KBM-7 (cell line): Measurements from ENCODE around the gene SORCS2.

Source experiments
- DNase-seq: peaks from one replicate; pipeline ENCODE4 v3.0.0-alpha.2; 2015
- in situ Hi-C: fragments of 300-500 bp; cut with MboI; formaldehyde crosslinking; loops from 2 replicates; pipeline ENCODE4 v1.14.3; 2020; ENCODE audit warnings: low sequenced_read_pairs, low pct_unique_long_range_greater_than_20kb, mixed read lengths

SORCS2 gene

DNA sequence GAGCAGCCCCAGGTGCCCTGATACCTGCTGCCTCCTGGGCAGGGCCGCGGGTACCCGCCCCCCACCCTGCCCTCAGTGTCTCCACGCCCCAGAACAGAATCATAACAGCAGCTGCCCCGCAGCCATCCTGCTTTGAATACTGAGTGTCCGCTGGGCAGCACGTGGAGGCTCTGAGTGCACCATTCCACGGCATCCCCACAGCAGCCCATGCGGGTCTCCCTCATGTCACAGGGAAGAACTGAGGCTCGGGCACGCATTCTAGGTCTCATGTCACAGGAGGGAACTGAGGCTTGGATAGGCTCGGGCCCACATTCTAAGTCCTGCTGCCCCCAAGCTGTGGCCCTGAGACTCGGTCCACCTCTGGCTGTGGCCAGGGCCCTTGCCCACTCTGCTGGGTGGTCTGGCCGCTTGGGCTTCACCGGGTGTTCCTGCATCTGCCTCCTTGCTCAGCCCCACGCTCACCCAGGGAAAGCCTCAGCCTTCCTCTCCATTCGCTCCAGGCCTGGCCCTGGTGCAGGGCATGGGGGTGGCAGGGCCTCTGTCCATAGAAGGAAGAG is 464.0 kb downstream of the SORCS2 start:
- in situ Hi-C loops = no loop called here
- no peak for DNase-seq

DNA sequence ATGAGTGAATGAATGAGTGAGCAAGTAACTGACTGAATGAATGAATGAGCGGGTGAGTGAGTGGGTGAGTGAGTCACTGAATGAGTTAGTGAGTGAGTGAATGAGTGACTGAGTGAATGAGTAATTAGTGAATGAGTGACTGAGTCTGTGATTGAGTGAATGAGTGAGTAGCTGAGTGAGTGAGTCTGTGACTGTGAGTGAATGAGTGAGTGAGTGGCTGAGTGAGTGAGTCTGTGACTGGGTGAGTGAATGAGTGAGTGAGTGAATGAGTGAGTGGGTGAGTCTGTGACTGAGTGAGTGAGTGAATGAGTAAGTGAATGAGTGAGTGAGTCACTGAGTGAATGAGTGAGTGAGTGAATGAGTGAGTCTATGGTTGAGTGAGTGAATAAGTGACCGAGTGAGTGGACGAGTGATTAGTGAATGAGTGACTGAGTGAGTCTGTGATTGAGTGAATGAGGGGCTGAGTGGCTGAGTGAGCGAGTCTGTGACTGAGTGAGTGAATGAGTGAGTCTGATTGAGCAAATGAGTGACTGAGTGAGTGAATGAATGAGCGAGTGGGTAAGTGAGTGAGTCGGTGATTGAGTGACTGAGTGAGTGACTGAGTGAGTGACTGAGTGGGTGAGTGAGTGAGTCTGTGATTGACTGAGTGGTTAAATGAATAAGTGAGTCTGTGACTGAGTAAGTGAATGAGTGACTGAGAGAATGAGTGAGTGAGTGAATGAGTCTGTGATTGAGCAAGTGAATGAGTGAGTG is 465.4 kb downstream of the SORCS2 start:
- no peak for DNase-seq
- in situ Hi-C loops = no loop called here

DNA sequence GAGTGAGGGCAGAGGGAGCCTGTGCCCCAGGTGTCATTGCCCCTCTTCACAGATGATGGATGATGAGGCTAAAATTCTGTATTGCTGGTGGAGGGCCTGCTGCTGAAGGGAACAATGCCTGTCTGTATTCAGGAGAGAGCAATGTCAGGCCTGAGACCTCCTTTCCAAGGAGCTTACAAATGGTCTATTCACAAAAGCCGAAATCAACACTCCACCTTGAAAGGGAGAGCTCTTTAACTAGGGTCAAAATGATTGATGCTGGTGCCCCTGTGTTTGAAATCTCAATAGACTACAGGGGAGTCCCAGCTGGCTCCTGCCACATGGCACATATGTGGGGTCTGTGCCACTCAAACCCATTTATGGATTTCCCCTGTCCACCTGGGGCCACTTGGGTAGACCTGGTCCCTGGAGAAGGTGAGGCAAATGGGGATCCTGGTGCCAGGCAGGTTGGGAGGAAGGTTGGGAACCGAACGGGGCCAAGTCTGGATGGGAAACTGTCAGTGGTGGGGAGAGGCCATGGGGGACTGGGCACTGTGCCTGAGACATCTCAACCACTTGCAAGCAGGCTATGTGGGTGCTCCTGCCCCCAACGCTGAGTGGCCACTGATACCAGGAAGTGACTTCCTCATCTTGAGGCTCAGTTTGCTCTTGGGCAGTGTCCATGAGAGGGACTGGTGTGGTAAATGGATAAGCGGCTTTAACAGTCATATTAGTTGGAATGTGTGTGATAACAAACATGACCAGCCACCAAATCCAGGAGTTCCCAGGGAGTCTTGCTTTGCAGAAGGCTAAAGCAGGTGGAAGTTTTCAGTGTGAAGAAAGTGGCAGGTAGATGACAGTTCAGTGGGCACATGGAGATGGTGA is 466.2 kb downstream of the SORCS2 start:
- DNase-seq = no peak
- in situ Hi-C loops = no loop called here

DNA sequence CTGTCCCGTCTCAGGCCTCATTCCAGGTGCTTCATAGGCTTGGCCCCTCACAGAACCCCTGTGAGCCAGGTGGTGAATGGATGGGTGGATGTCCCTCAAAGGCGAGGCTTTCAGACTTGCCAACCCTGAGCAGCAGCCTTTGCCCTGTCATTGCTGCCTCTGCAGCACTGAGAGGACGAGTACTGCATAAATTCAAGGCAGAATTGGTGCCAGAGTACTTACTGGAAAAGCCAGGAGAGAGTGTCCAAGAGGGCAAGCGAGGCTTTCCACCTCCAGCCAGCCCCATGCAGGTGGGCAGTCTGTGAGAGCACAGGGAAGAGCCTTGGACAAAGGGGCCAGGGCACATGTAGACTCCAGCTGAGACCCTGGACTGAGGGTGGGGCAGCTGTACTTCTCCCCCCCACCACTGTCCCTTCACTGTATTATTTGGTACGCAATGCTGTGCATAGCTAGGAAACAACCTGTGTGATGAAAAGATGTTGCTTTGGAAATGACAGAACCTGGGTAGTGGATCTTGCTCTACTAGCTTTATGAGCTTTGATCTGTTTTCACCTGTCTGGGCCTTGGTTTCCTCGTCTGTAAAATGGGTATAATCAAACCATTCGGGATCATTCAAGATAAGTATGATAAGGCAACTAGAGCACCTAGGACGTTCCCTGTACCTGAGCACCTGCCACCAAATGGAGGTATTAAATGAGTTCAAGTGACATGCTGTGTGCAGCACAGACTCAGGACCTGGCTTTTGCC is 467.3 kb downstream of the SORCS2 start:
- no peak for DNase-seq
- in situ Hi-C loops = no loop called here

DNA sequence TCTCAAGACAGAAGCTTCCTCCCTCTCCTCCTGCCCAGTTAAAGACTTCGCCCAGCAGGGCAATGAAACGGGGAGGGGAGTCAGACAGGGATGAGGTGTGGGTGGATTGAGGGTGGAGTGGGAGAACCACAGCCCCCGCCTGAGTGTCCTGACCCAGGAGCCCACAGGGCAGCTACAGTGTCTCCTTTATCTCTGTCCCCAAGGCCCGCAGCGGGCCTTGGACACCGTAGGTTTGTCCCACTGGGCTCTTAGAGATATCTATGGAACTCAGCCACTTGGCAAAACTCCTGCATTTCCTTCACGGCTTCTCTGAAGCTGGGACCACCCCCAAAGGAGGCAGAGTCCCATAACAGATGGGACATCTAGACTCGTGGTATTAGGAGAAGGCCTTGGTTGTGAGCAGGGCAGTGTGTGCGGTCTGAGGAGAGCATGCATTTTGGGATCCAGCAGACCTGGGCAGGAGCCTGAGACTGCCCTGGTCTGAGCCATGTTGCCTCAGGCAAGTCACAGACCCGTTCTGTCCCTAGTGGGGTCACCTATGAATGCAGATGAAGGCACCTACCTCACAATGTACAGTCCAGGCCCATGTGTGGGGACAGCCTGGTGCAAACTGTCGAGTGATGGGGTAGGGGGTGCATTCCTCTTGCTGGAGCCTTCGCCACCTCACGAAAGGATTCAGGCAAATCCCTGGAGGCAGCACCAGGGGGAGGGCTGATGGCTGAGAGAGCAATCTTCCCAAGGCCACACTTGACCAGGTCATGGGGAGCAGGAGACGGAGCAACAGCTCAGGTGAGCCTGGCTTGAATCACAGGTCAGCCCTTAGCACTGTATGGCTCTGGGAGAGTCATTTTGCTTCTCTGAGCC is 468.1 kb downstream of the SORCS2 start:
- DNase-seq = no peak
- in situ Hi-C loops = no loop called here

DNA sequence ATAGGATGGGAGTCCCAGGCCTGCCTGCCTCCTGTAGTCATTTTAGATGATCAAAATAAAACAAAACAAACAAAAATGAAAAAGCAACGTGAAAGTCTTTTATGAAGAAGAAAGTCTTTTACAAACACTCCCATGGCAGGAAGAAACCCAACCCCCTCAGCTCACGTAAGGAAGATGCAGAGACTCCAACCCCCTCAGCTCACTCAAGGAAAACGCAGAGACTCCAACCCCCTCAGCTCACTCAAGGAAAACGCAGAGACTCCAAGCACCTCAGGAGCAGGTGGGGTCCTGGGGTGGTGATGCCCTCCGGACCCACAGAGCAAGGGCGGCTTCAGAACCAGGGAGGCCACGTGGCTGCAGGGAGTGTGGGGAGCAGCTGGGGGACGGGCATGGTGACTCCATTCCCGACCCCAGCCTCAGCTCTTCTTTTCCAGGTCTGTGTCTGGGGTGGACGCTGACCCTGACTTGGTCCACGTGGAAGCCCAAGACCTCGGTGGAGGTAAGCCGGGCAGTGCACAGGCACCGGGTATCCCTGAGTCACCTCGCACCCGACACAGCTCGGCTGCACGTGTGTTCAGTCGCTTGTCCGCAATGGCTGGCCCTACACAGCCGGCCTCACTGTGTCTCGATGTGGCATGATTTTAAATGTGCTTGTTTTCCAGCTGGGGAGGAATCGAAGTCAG is 468.9 kb downstream of the SORCS2 start:
- no peak for DNase-seq
- in situ Hi-C loops = no loop called here

DNA sequence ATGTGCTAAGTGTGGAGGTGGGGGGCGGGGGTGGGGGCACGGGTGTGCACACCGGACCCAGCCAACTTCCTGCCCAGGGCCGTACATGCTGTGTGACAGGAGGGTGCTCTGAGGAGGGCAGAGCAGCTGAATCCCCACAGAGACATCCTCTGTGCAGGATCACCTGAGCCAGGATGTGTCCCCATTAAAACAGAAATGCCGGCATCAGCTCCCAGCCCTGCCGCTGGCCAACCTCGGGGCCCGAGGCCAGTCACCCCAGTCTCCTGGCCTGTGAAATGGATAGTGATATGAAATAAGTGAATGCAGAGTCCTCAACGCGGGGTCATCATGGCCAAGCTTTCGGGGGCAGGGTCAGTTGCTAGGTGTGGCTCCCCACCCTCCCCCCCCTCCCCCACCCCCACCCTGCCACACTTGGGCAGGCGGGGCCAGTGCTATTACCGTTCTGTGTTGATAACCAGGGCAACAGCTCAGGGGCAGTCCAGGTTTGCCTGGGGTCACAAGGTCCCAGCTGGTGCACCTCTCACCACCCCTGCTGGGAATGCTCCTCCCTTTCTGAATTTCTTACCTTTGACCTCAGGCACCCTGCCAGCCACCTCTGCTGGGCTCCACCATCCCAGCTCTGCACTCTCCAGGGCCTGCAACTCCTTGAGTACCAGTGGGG is 469.6 kb downstream of the SORCS2 start:
- in situ Hi-C loops = no loop called here
- DNase-seq = no peak

DNA sequence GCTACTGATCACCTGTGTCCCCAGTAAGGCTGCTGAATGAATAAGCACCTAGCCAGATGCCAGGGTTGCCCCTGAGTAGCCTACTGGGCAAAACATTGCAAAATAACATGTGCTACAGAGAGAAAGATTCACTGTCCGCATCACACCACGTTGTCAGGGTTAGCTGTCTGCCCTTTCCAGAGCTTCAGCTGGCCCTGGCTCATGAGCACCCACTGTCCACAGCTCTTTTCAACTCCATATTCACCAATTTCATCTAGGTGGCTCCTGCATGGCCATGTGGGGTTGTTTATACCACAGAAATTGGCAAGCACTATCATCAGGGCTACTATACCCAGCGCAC is 470.1 kb downstream of the SORCS2 start:
- DNase-seq = no peak
- in situ Hi-C loops = no loop called here

DNA sequence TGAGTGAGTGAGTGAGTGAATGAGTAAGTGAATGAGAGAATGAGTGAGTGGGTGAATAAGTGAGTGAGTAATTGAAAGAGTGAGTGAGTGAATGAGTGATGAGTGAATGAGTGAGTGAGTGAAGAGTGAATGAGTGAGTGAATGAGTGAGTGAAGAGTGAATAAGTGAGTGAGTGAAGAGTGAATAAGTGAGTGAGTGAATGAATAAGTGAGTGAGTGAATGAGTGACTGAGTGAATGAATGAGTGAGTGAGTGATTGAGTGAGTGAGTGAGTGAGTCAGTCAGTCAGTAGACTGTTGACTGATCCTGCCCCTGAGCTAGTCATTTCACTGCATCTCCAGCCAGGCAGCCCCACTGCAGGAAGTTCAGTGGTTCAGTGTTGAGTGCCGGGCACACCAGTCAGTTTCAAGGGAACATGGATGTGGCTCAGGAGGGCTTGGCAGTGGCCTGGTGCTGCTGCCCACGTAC is 470.8 kb downstream of the SORCS2 start:
- no peak for DNase-seq
- in situ Hi-C loops = no loop called here

DNA sequence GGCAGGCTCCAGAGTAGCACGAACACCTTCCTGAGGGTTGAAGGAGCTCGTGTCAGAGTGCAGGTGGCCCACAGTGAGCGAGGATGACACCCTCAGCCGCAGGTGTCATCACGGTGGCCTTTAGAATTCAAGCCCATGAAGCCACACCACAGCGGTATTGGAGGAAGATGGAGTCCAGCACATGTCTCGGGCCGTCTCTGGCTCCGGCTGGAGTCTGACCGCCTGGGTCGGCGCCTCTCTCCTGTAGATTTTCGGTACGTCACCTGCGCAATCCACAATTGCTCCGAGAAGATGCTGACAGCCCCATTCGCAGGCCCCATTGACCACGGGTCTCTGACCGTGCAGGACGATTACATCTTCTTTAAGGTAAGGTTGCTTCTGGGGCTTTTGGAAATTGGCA is 471.8 kb downstream of the SORCS2 start:
- no peak for DNase-seq
- in situ Hi-C loops = no loop called here

DNA sequence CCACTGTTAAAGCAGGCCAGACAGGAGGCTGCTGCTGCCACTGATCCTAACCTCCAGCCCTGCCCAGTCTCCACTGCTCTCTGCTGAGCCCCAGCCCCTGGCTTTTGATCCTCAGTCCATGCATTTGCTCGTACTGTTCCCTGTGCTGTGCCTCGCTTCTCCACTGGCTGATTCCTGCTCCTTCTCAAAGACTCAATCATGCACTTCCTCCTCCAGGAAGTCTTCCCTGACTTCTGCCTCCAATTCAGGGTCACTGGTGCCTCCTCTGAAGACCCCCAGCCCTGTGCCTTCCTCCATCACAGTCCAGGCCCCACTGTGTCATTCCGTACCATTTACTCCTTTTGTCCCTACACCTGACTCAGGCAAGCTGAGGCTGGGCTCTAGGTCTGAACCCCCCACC is 473.0 kb downstream of the SORCS2 start:
- in situ Hi-C loops = no loop called here
- DNase-seq = no peak

DNA sequence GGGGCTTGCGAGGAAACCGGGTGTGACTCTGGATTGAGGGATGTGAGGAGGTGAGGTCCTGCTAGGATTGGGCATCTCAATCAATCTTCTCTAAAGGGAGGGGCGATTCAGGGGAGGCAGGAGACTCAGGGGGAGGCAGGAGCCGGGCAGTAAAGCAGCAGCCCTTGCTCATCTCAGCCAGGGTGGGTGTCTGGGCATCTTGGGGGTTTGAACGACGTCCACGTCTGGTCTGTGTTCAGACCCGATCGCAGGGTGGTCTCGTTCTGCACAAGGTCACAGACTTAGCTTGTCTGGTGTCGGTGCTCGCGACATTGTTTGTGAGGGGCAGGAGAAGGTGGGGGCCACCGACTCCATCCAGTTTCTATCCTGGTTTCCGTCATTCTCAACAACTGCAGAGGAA is 473.7 kb downstream of the SORCS2 start:
- in situ Hi-C loops = no loop called here
- no peak for DNase-seq

DNA sequence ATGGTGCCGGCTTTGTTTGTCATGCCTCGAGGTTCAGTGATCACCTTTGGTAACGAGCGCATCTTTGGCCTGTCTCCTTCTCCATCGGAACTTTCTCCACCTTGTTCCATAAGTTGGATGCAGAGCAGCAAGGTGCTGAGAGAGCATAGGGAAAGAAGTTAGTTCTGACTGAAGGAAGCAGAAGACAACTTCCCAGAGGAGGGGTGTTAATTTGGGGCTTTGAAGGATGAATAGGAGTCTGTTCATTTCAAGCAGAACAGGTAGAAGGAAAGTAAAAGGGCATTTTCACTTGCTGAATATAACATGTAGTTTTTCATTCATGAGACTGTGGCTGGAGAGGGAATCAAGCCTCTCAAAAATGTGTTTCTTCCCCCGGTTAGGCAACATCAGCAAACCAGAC is 474.4 kb downstream of the SORCS2 start:
- in situ Hi-C loops = no loop called here
- DNase-seq = no peak

DNA sequence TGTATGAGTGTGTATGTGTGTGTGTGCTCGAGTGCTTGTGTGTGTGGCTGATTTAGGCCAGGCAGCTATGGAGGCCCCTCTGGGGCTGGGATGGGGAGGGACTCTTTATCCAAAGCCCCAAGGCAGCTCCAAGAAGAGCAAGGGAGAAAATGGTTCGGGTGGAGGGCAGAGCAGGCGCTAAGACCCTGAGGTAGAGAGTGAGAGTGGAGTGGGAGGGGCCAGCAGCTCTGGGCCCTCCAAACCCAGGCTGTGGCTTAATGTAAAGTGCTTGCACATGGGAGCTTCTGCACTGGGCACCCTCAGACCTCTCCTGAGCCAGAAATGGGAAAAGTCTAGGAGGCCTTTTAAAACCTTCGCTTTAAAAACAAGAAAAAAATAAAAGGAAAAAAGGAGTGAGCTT is 475.9 kb downstream of the SORCS2 start:
- DNase-seq = no peak
- in situ Hi-C loops = no loop called here

DNA sequence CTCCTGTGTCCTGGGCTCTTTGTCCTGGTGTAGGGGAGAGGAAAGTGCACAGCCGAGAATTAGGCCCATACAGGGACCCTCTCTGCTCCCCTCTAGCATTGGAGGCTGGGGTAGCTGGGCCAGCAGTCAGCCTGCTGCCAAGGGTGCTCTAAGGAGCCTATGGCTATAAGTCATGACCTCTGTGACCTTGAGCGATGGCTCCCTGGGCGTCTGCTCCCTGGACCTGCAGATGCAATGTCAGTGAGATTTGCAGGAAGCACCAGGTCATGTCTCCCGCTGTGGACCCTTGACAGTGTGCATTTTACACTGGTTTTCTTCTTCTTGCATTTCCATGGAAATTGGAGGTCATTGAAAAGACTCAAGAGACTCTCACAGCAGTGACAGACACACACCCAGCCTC is 476.5 kb downstream of the SORCS2 start:
- in situ Hi-C loops = no loop called here
- no peak for DNase-seq

DNA sequence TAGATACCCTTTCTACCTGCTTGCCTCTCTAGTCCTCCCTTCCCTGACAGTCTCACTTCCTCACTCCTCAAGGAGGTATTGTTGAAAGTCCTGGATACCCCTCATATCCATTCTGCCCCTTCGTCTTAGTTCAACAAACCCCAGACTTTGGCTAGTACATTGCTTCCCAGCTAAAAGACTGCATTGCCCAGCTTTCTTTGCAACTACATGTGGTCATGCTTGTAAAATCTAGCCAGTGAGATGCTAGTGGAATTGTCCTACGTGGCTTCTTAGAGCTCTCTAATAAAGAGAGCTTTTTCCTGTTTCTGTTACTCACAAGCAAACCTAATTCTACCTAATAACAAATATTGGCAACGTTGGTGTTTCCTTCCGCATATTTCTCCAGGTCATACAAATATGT is 480.3 kb downstream of the SORCS2 start:
- no peak for DNase-seq
- in situ Hi-C loops = no loop called here

DNA sequence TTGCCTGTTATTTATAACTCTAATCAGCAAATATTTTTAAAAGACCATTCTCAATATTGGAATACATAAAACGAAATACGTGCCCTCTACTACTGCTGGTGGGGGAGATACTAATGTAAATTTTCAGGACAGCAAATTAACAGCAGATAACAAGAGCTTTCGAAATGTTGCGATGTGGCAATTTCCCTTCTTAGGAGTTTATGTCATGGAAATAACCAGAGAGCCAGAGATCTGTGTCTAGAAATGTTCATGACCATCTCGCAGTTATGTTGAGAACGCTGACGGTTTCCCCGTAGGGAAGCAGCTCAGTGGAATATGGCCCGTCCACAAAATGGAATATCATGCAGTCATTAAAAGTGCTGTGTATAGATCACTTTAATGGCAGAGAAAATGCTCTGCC is 480.8 kb downstream of the SORCS2 start:
- in situ Hi-C loops = no loop called here
- no peak for DNase-seq

DNA sequence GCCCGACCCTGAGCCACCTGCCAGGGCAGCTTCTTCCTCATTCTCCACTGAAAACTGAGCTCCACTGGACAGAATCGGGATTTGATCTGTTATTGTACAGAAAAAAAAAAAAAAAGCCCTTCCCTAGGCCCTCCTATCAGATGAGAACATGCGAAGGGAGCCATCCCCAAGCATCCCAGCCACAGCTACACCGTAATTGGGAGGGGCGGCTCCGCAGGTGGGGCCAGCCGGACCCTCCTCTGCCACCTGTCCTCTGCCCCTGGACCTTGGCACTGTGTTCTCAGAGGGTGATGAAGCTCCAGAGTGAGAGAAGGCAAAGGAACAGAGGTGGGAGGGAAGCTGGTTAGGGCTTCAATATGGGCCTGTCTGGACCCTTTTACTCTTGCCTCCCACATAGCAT is 482.4 kb downstream of the SORCS2 start:
- DNase-seq = no peak
- in situ Hi-C loops = no loop called here
